PC-9 (cell line): ENCODE data around the gene CPN1. TPM values are rescaled to one million over a fixed set of nuclear protein-coding genes. Genes with fewer than 3 reads are reported as not detected.

ENCODE experiments used
- BruUV-seq: library from RNA; stranded (reverse); fragments of 400-500 nt; replicated peaks from 2 replicates; lab custom pipeline; 2021; lab: Mats Ljungman, UMichigan
- CTCF ChIA-PET: fragments of 300-600 bp; sonication (Branson Sonifier 250); formaldehyde crosslinking; loops from one replicate; lab custom pipeline; 2022; ENCODE audit warnings: antibody characterized with exemption; lab: Charles Lee
- POLR2A ChIA-PET: fragments of 300-600 bp; sonication (Branson Sonifier 250); formaldehyde crosslinking; loops from one replicate; lab custom pipeline; 2022; ENCODE audit warnings: antibody characterized with exemption; ENCODE audit not compliant: unreplicated experiment; lab: Charles Lee
- DNase-seq, 2 experiments: peaks; one replicate each; pipeline versions ENCODE4 v3.0.0 to v3.0.0-alpha.2; 2015 to 2022; ENCODE audit warnings: mixed read lengths in 1 of 2
- H2AFZ ChIP-seq: fragments of 200-600 bp; sonication (generic); 2 replicates; pipeline ENCODE4 v1.8.1; 2017; ENCODE audit warnings: antibody characterized with exemption
- H3F3A ChIP-seq: fragments of 200-600 bp; sonication (generic); 2 replicates; pipeline ENCODE4 v1.8.1; 2017; ENCODE audit warnings: antibody characterized with exemption, mild to moderate bottlenecking, low read depth; ENCODE audit not compliant: insufficient read depth
- H3K27ac ChIP-seq: fragments of 200-600 bp; sonication (generic); 2 replicates; pipeline ENCODE4 v1.6.1; 2016; ENCODE audit warnings: mixed run types
- H3K27me3 ChIP-seq: fragments of 200-600 bp; sonication (generic); 2 replicates; pipeline ENCODE4 v1.6.1; 2016; ENCODE audit warnings: low read depth, mixed run types; ENCODE audit not compliant: insufficient read depth
- H3K36me3 ChIP-seq: fragments of 200-600 bp; sonication (generic); 2 replicates; pipeline ENCODE4 v1.6.1; 2016; ENCODE audit warnings: low read depth, mixed run types
- H3K4me1 ChIP-seq: fragments of 200-600 bp; sonication (generic); replicated peaks from 2 replicates; pipeline ENCODE4 v1.6.1; 2016; ENCODE audit warnings: mixed run types; ENCODE audit not compliant: insufficient read depth
- H3K4me2 ChIP-seq: fragments of 200-600 bp; sonication (generic); 2 replicates; pipeline ENCODE4 v1.6.1; 2017; ENCODE audit warnings: mixed run types
- H3K4me3 ChIP-seq: fragments of 200-600 bp; sonication (generic); 2 replicates; pipeline ENCODE4 v1.6.1; 2016; ENCODE audit warnings: mixed run types
- H3K79me2 ChIP-seq: fragments of 200-600 bp; sonication (generic); 2 replicates; pipeline ENCODE4 v1.6.1; 2017; ENCODE audit warnings: low read depth, mixed run types
- H3K9me2 ChIP-seq: fragments of 200-600 bp; sonication (generic); 2 replicates; pipeline ENCODE4 v1.8.1; 2017; ENCODE audit warnings: mild to moderate bottlenecking; ENCODE audit not compliant: insufficient read depth
- H3K9me3 ChIP-seq: fragments of 200-600 bp; sonication (generic); 2 replicates; pipeline ENCODE4 v1.8.1; 2016; ENCODE audit warnings: low read depth; ENCODE audit not compliant: insufficient read depth
- H4K20me1 ChIP-seq: fragments of 200-600 bp; sonication (generic); 2 replicates; pipeline ENCODE4 v1.8.1; 2017; ENCODE audit not compliant: insufficient read depth
- CTCF ChIP-seq: fragments of 200-600 bp; sonication (generic); conservative IDR thresholded peaks from 2 replicates; pipeline ENCODE4 v1.6.1; 2017; ENCODE audit warnings: mixed run types, antibody characterized with exemption, mild to moderate bottlenecking, moderate library complexity
- EZH2 ChIP-seq: fragments of 200-600 bp; sonication (generic); IDR thresholded peaks from 2 replicates; pipeline ENCODE4 v1.8.0; 2017; ENCODE audit warnings: antibody characterized with exemption, low read depth
- intact Hi-C: fragments of 100-400 bp; cut with micrococcal nuclease; formaldehyde crosslinking; loops from one replicate; pipeline ENCODE4 v1.10.0; 2022; ENCODE audit not compliant: unreplicated experiment
- total RNA-seq: library from RNA; stranded (reverse); gene quantifications from 2 replicates; pipeline ENCODE4 v1.2.3, GENCODE V29; 2021

Gene CPN1
- total RNA-seq, 1 experiment from 2014 or later = not detected

- Histone ChIP-seq H3K4me1 (no peaks in the 10 kb centered on the region), H2AFZ (no peak overlapping the region), H3K27ac (no peak overlapping the region), H3K9me2 (no peaks in the 10 kb centered on the region), H3K4me3 (no peak overlapping the region), H3F3A (no peaks in the 10 kb centered on the region), H3K79me2 (no peaks in the 10 kb centered on the region), H4K20me1 (no peaks in the 10 kb centered on the region), H3K27me3 (no peaks in the 10 kb centered on the region), H3K36me3 (no peaks in the 10 kb centered on the region), H3K4me2 (no peak overlapping the region), H3K9me3 (no peaks in the 10 kb centered on the region)
- DNase-seq = no peak
- no TSS peak for BruUV-seq
- CTCF ChIA-PET = no interaction called here
- no peak for TF ChIP-seq CTCF
- TF ChIP-seq EZH2 = no peak
- intact Hi-C loops = no loop called here
- POLR2A ChIA-PET = no interaction called here
These were observed 22.6 kb upstream of the CPN1 start for GRCh38 chr10:100104300-100104699.

GRCh38 chr10:100103581-100103980, 21.9 kb upstream of the CPN1 start:
- no peaks in the 10 kb centered on the region for H4K20me1 ChIP-seq
- no peak overlapping the region for H3K27ac ChIP-seq
- no peaks in the 10 kb centered on the region for H3K79me2 ChIP-seq
- no peaks in the 10 kb centered on the region for H3K4me1 ChIP-seq
- H3K4me3 ChIP-seq = no peak overlapping the region
- no peaks in the 10 kb centered on the region for H3K27me3 ChIP-seq
- POLR2A ChIA-PET = no interaction called here
- no peak overlapping the region for H3K4me2 ChIP-seq
- H3F3A ChIP-seq = no peaks in the 10 kb centered on the region
- CTCF ChIA-PET = no interaction called here
- no TSS peak for BruUV-seq
- no peak for DNase-seq
- no peaks in the 10 kb centered on the region for H3K9me2 ChIP-seq
- TF ChIP-seq CTCF = no peak
- H2AFZ ChIP-seq = no peak overlapping the region
- H3K36me3 ChIP-seq = no peaks in the 10 kb centered on the region
- intact Hi-C loops = no loop called here
- no peaks in the 10 kb centered on the region for H3K9me3 ChIP-seq

- H3K9me2 ChIP-seq = no peaks in the 10 kb centered on the region
- H3K4me2 ChIP-seq = no peak overlapping the region
- no peak overlapping the region for H3K27ac ChIP-seq
- no peak overlapping the region for H3K4me3 ChIP-seq
- no peaks in the 10 kb centered on the region for H3K27me3 ChIP-seq
- no peaks in the 10 kb centered on the region for H3F3A ChIP-seq
- DNase-seq = no peak
- H2AFZ ChIP-seq = no peak overlapping the region
- CTCF ChIA-PET = no interaction called here
- H3K79me2 ChIP-seq = no peaks in the 10 kb centered on the region
- no peaks in the 10 kb centered on the region for H3K9me3 ChIP-seq
- BruUV-seq = no TSS peak
- intact Hi-C loops = no loop called here
- POLR2A ChIA-PET = no interaction called here
- no peaks in the 10 kb centered on the region for H4K20me1 ChIP-seq
- no peaks in the 10 kb centered on the region for H3K4me1 ChIP-seq
- TF ChIP-seq EZH2 = no peak
- no peak for TF ChIP-seq CTCF
- H3K36me3 ChIP-seq = no peaks in the 10 kb centered on the region
These were observed 19.8 kb upstream of the CPN1 start for GRCh38 chr10:100101192-100102076.
